ENCODE data around the gene SLC2A14.
"Not testable (repeated sequence)": the region's sequence is repeated elsewhere in the genome, so short reads cannot be mapped to it uniquely, and the experiment has no call there.

Gene SLC2A14

GRCh38 chr12:7872566-7873319 is at the start of gene SLC2A14:
Gene SLC2A14 (minus strand): TSS chr12:7872915. CDS start chr12:7869880, 3,035 bp downstream.
- no peak for FAIRE-seq

GRCh38 chr12:7921181-7921580 is 48.5 kb upstream of the SLC2A14 start:
- FAIRE-seq; DNase-seq (ENCODE audit: insufficient read length, low spot score): not testable (repeated sequence)

More at GRCh38 chr12:7872566-7873319, at the start of gene SLC2A14:
- TF ChIP-seq CTCF (IDR thresholded peaks at IDR 0.05; ENCODE audit: insufficient read depth, missing control alignments): no peak
- DNase-seq (ENCODE audit: insufficient read length, low spot score): no peak

GRCh38 chr12:7918268-7918590 is 45.5 kb upstream of the SLC2A14 start:
- not testable (repeated sequence) for DNase-seq (ENCODE audit: insufficient read length, low spot score); FAIRE-seq

GRCh38 chr12:7917392-7918267 is 44.9 kb upstream of the SLC2A14 start:
- TF ChIP-seq CTCF (IDR thresholded peaks at IDR 0.05; ENCODE audit: insufficient read depth, missing control alignments): no peak
- no peak for DNase-seq (ENCODE audit: insufficient read length, low spot score)
- no peak for FAIRE-seq

- no peak for TF ChIP-seq CTCF (IDR thresholded peaks at IDR 0.05; ENCODE audit: insufficient read depth, missing control alignments)
- DNase-seq (ENCODE audit: insufficient read length, low spot score) (no peak), FAIRE-seq (no peak)
Measured at GRCh38 chr12:7916936-7917335, 44.2 kb upstream of the SLC2A14 start.

GRCh38 chr12:7915661-7916403 is 43.1 kb upstream of the SLC2A14 start:
- FAIRE-seq (no peak), DNase-seq (ENCODE audit: insufficient read length, low spot score) (no peak)
- TF ChIP-seq CTCF (IDR thresholded peaks at IDR 0.05; ENCODE audit: insufficient read depth, missing control alignments): no peak

- not testable (repeated sequence) for FAIRE-seq; DNase-seq (ENCODE audit: insufficient read length, low spot score)
Measured at GRCh38 chr12:7910106-7910505, 37.4 kb upstream of the SLC2A14 start.

- TF ChIP-seq CTCF (IDR thresholded peaks at IDR 0.05; ENCODE audit: insufficient read depth, missing control alignments): peak; percentile 38
- DNase-seq (ENCODE audit: insufficient read length, low spot score) (no peak), FAIRE-seq (no peak)
Measured at GRCh38 chr12:7907009-7907408, 34.3 kb upstream of the SLC2A14 start.

GRCh38 chr12:7906303-7906702 is 33.6 kb upstream of the SLC2A14 start:
- not testable (repeated sequence) for FAIRE-seq; DNase-seq (ENCODE audit: insufficient read length, low spot score)

- not testable (repeated sequence) for FAIRE-seq; DNase-seq (ENCODE audit: insufficient read length, low spot score)
Measured at GRCh38 chr12:7905600-7906125, 32.9 kb upstream of the SLC2A14 start.
